Type B pancreatic cell (in vitro differentiated cells): Measurements from ENCODE around the gene FAM228A. TPM values are rescaled to one million over a fixed set of nuclear protein-coding genes. Genes with fewer than 3 reads are reported as not detected.

ENCODE experiments used
- DNase-seq: peaks from one replicate; pipeline ENCODE4 v3.0.0; 2021; ENCODE audit warnings: mixed read lengths; ENCODE audit not compliant: unreplicated experiment; ENCODE audit errors: extremely low spot score
- H3K27ac Mint-ChIP-seq: 2 replicates; pipeline ENCODE4 v1.8.0; 2021; ENCODE audit warnings: mild to moderate bottlenecking, mixed read lengths
- H3K27me3 Mint-ChIP-seq: 2 replicates; pipeline ENCODE4 v1.8.0; 2021; ENCODE audit warnings: mixed read lengths
- H3K36me3 Mint-ChIP-seq: 2 replicates; pipeline ENCODE4 v1.8.0; 2021; ENCODE audit warnings: mixed read lengths
- H3K4me1 Mint-ChIP-seq: one replicate; pipeline ENCODE4 v1.8.0; 2021; ENCODE audit warnings: mixed read lengths; ENCODE audit not compliant: unreplicated experiment
- H3K4me3 Mint-ChIP-seq: 2 replicates; pipeline ENCODE4 v1.8.0; 2021; ENCODE audit warnings: mild to moderate bottlenecking, mixed read lengths
- H3K9me3 Mint-ChIP-seq: 2 replicates; pipeline ENCODE4 v1.8.0; 2021; ENCODE audit warnings: mixed read lengths
- total RNA-seq: library from RNA; stranded (reverse); gene quantifications from 2 replicates; pipeline ENCODE4 v1.2.1, GENCODE V29; 2021; ENCODE audit warnings: low replicate concordance
- TF ChIP-seq, protein P1 (sequence below): fragments of 200-600 bp; sonication (generic); conservative IDR thresholded peaks from 2 replicates; pipeline ENCODE4 v1.5.0; 2021; ENCODE audit warnings: antibody characterized with exemption, mild to moderate bottlenecking

FAM228A gene
- total RNA-seq, 1 donor from 2014 or later: not detected

DNA sequence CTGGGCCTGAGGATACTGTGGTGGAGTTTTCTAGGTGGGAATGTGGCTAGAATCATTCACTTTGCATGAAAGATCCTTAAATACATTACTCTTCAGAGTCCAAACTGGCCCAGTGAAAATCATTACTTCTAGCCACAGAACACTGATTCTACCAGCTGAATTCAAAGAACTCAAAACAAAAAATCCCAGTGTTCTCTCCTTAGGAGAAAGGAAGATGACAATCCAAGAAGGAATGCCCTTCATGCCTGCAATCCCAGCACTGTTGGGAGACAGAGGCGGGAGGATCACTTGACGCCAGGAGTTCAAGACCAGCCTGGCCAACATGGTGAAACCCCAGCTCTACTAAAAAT lies 35.2 kb downstream of the FAM228A start:
- no peak overlapping the region for H3K4me3 Mint-ChIP-seq
- TF ChIP-seq, protein P1, sequence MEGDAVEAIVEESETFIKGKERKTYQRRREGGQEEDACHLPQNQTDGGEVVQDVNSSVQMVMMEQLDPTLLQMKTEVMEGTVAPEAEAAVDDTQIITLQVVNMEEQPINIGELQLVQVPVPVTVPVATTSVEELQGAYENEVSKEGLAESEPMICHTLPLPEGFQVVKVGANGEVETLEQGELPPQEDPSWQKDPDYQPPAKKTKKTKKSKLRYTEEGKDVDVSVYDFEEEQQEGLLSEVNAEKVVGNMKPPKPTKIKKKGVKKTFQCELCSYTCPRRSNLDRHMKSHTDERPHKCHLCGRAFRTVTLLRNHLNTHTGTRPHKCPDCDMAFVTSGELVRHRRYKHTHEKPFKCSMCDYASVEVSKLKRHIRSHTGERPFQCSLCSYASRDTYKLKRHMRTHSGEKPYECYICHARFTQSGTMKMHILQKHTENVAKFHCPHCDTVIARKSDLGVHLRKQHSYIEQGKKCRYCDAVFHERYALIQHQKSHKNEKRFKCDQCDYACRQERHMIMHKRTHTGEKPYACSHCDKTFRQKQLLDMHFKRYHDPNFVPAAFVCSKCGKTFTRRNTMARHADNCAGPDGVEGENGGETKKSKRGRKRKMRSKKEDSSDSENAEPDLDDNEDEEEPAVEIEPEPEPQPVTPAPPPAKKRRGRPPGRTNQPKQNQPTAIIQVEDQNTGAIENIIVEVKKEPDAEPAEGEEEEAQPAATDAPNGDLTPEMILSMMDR: no peak
- no peaks in the 10 kb centered on the region for H3K27me3 Mint-ChIP-seq
- H3K36me3 Mint-ChIP-seq: peaks cover 12% of the 10 kb centered on the region
- H3K4me1 Mint-ChIP-seq: peaks cover 4% of the 10 kb centered on the region
- H3K27ac Mint-ChIP-seq: no peak overlapping the region
- no peak for DNase-seq
- H3K9me3 Mint-ChIP-seq: no peaks in the 10 kb centered on the region

DNA sequence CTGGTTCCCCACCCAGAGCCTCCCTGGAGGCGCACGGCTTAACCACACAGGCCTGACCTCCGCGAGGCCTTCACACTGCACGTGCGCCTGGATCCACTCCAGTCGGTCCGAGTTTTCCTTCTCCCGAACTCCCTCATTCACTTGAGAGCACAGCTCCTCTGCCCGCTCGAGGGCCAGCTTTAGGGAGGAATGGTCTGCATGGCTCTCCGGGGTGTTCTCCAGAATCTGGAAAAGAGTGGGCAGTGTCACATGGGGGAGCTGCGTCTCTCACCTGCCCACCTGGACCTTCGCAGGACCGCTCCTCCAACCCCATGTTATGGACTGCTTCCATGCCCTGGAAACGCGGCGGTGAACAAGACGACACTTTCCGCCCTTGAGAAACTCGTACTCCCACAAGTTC lies 35.9 kb downstream of the FAM228A start:
- TF ChIP-seq, protein P1: no peak
- no peaks in the 10 kb centered on the region for H3K9me3 Mint-ChIP-seq
- H3K4me3 Mint-ChIP-seq: no peak overlapping the region
- H3K27ac Mint-ChIP-seq: no peak overlapping the region
- DNase-seq: no peak
- peaks cover 12% of the 10 kb centered on the region for H3K36me3 Mint-ChIP-seq
- H3K4me1 Mint-ChIP-seq: peaks cover 4% of the 10 kb centered on the region
- H3K27me3 Mint-ChIP-seq: no peaks in the 10 kb centered on the region

DNA sequence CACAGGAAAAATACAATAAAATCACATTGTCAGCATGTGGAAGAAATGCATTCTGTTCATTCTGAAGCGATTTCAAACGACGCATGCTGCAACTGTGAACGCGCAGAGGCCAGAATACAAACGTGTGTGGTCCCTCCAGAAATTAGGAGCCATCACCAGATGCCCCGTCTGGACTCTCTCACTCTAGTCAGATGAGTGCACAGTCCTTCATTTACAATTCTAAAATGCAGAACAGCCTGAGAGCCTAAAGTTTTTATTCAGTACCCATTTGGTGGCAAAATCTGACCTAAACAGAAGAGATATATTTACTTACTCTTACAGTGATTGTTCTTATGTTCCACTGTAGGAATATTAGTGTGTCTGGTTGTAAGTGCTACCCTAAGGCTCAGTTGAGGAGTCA lies 36.6 kb downstream of the FAM228A start:
- no peak overlapping the region for H3K4me3 Mint-ChIP-seq
- no peaks in the 10 kb centered on the region for H3K9me3 Mint-ChIP-seq
- DNase-seq: no peak
- no peak overlapping the region for H3K27ac Mint-ChIP-seq
- H3K36me3 Mint-ChIP-seq: peaks cover 16% of the 10 kb centered on the region
- H3K27me3 Mint-ChIP-seq: no peaks in the 10 kb centered on the region
- peaks cover 4% of the 10 kb centered on the region for H3K4me1 Mint-ChIP-seq
- TF ChIP-seq, protein P1: no peak

DNA sequence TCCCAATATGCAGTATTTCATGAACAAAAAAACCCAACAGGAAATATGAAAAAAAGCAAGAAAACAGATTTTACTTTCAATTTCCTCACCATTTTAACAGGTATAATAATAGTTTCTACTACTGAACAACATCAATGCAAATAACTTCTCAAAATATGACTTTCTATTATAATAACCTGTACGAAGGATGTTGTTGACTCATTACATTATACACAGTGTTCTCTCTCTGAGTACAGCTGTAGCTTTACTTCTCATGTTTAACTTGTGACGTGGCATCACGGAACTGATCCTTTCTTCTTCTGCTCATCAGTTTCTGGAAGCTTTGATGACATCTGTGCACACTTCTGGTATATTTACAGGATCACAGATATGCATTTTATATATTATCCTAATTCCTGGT lies 40.0 kb downstream of the FAM228A start:
- H3K27ac Mint-ChIP-seq: no peak overlapping the region

DNA sequence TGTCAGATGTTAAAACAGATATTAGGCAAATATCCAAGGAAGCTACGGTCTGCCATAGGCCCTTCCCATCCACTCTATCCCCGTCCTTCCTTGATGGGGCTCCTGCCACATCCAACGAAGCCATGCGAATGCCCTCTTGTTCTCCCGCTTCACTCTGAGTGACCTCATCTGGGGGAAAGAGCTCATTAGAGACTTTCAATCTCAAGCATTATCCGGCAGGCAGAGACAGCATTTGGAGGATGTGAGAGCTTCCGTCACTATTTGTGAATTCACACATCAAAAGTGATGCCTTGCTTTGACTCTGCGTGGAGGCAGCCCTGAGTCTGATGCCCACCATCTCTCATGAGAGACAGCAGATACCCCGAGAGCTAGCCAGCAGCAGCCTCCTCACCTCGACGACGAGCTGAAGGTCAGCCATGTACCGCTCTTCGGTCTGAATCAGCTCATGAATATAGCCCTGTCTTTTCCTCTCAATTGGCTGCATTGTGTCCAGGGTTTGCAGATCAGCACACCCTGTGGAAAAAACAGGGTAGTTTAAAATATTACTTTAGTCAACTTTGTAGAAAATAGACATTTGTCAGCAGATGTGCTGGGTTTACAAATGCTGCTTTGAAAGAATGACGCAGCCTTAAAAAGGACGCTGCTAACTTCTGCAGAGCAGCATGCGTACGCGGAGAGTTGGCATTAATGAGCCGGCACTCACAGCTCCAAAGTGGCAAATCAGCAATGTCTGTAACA lies 45.9 kb downstream of the FAM228A start:
- Mint-ChIP-seq H3K27ac (no peak overlapping the region), H3K27me3 (no peaks in the 10 kb centered on the region), H3K4me3 (no peak overlapping the region), H3K36me3 (peaks cover 4% of the 10 kb centered on the region), H3K4me1 (peaks cover 5% of the 10 kb centered on the region), H3K9me3 (no peaks in the 10 kb centered on the region)
- TF ChIP-seq, protein P1: no peak
- no peak for DNase-seq

More for the DNA sequence above, 40.0 kb downstream of the FAM228A start:
- no peaks in the 10 kb centered on the region for H3K9me3 Mint-ChIP-seq
- H3K4me3 Mint-ChIP-seq: no peak overlapping the region
- DNase-seq: no peak
- H3K36me3 Mint-ChIP-seq: peaks cover 8% of the 10 kb centered on the region
- no peaks in the 10 kb centered on the region for H3K27me3 Mint-ChIP-seq
- TF ChIP-seq, protein P1: no peak
- H3K4me1 Mint-ChIP-seq: peaks cover 4% of the 10 kb centered on the region
